GM19467 (cell line): ENCODE results near the gene KIFAP3.
"Not testable (repeated sequence)": the region's sequence is repeated elsewhere in the genome, so short reads cannot be mapped to it uniquely, and the experiment has no call there.

Source experiments
- ATAC-seq: cut with Tn5 transposase; IDR thresholded peaks from one replicate; pipeline ENCODE4 v1.9.1; 2021; ENCODE audit warnings: mild to moderate bottlenecking, moderate library complexity; ENCODE audit not compliant: unreplicated experiment

The KIFAP3 gene

GRCh38 chr1:169892176-169892926 lies 182.1 kb downstream of the KIFAP3 start:
- ATAC-seq: no peak

DNA sequence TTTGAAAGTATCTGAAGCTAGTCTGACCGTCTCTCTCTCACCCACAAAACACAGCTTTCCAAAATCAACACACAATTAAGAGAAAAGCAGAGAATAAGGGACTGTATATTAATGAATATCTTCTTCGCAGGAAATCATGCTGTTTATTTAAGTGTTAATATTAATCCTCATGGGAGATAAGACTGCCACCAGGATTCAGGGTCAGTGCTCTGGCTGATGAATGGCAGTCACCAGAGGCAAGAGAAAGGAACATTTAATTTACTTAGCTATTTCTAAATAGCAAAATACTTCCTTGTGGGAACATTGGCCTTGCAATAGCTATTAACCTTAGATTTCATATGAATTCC lies 183.0 kb downstream of the KIFAP3 start:
- ATAC-seq: no peak

GRCh38 chr1:169890761-169891538 lies 183.5 kb downstream of the KIFAP3 start:
- ATAC-seq: no peak

GRCh38 chr1:169889871-169890270 lies 184.6 kb downstream of the KIFAP3 start:
- no peak for ATAC-seq

GRCh38 chr1:169886931-169887330 lies 187.6 kb downstream of the KIFAP3 start:
- ATAC-seq: no peak

GRCh38 chr1:169886422-169886821 lies 188.1 kb downstream of the KIFAP3 start:
- ATAC-seq: no peak

GRCh38 chr1:169885207-169885606 lies 189.3 kb downstream of the KIFAP3 start:
- no peak for ATAC-seq

DNA sequence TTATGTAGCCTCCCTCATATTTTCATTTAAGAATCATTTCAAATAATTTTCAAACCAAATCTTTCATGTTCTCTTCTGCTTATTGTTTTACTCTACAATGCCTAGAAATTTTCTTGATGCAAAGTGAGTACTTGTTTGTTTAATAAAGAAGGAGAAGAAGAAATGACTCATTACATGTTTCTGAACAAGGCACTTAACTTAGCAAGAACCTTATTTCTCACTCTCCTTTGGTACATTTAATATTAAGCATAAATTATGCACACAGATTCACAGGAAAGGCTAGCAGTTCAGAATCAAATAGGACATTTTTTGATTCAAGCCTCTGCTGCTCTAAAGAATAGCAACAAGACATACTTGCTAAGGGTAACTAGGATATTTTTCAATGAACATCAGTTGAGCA lies 189.9 kb downstream of the KIFAP3 start:
- no peak for ATAC-seq

- ATAC-seq: no peak
Observed at GRCh38 chr1:169882039-169882511, 192.4 kb downstream of the KIFAP3 start.

DNA sequence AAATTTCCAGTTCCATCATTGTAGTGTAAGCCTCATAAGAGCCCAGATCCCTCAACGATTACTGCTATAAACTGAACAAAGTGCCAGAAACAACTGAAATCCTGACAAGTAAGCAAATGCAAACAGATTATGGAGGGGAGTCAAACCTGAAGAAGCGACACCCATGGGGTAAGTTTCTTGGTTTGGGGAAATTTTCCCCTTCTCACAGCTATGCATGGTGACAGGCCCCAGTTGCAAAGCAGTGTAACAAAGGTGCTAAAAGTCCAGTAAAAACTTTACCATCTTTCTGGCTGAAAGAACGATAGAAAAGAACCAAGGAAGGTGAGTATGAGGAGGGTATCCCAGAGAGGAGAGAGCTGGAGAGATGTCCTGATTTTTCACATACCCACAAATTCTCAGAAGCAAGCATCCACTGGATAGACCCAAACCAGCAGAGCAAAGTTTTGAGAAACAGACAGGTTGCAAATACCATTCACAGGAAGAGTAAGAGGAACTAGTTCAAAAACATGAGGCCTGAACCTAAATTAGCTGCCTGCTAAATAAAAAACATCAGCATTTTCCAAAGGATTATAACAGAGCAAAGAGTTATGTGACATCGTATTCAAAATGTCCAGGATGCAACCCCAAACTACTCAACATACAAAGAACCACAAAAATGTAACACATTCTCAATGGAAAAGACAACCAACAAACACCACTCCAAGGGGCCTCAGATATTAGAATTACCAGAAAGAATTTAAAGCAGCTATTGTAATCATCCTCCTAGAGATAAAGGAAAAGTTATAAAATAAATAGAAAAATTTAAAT lies 195.3 kb downstream of the KIFAP3 start:
- no peak for ATAC-seq

DNA sequence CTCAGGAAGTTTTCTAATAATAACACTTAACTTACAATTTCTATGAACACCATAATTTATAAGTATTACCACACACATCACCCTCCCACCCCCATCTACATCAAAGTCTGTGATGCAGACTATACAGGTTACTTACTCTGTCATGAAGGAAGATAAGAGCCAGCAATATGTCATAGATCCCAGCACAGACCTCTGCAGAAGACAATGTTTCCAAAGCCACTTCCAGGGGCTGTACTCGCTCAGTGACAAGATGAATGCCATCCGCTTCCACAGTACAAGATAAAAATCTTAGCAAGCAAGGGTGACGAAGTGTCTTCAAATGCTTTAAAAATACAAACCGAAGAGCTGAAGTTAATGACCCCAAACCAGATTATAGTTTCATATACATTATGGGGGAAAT lies 196.0 kb downstream of the KIFAP3 start:
- no peak for ATAC-seq

DNA sequence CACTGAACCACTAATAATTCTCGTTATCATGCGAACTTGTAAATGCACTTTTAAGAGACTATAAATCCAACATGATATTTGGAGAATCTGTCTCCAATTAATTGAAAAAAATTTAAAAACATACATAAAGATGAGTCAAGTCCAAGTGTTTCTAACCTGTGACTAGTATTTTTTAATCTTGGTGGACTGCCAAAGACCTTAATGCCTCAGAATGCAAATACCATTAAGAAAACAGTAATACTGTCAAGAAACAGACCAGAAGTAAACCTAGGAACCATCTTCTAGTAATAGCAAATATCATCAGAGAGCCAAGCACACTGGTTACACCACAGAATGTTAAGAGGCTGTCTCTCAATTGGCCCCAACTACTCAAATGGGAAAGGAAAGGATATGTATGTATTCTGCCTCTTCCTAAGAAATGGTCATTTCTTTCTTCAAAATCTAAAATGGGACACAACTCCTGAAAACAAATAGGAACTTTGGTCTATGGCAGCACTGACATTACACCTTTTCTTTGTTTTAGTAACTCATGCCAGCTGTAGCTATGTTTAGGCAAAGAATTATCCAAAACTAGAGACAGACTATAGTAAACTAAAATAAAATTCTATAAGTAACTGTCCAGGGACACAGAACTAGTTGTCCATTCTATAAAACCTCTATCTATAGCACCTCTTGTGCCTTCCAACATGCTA lies 196.5 kb downstream of the KIFAP3 start:
- ATAC-seq: no peak

DNA sequence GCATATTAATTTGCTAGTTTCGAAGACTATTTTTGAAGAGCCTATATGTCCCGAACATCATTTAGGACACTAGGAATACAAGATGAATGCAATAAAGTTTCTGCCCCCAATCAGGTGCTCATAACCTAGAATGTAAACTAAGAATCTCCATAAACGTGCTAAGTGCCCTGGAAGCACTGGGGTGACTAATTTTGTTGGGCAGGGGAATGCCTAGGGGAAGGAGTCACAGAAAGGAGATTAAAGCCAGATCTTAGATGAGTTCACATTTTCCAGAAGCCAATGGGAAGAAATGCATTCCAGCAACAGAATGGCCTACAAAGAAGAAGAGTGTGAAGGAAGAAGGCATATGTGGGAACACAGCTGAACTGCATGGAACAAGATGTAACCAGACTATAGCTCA lies 200.3 kb downstream of the KIFAP3 start:
- ATAC-seq: no peak

DNA sequence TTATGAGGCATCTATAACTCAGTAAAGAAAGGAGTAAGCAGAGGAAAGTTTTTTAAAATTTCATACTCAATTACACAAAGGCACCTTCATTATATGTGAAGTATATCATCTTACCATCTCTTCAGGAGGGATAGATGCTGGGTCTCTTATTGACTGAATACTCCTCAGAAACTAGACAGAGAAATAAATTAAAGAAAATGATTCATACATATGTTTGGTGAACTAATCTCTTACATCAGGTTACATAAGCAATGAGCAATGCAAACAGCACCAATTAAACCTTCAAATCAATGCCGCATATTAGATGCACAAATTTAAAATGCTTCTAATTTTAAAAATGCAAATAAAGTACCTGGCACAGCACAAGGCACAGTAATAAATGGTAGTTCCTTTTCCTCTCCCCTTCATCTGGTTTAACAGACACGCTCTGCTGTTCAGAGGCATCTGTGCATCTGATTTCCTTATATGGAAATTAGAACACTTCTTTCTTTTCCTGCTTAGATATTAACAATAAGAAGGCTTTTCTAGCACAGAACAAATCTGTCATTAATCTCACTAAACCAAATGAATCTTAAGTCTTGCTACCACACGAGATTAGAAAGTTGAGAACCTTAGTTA lies 200.8 kb downstream of the KIFAP3 start:
- no peak for ATAC-seq

GRCh38 chr1:169872906-169873305 lies 201.6 kb downstream of the KIFAP3 start:
- ATAC-seq: no peak

- not testable (repeated sequence) for ATAC-seq
Observed at GRCh38 chr1:169871988-169872387, 202.5 kb downstream of the KIFAP3 start.
